GM12878 (cell line): ENCODE data around the gene GMDS. TPM values are rescaled to one million over a fixed set of nuclear protein-coding genes. Genes with fewer than 3 reads are reported as not detected.

ENCODE experiments used
- ATAC-seq: fragments of 200-7000 bp; cut with Tn5 transposase; 3 replicates; pipeline ENCODE4 v1.9.1; 2020; ENCODE audit warnings: mild to moderate bottlenecking, moderate library complexity
- BruUV-seq: library from RNA; stranded (reverse); fragments of 400-500 nt; replicated peaks from 2 replicates; lab custom pipeline; 2021; lab: Mats Ljungman, UMichigan
- CTCF ChIA-PET: fragments of 300-600 bp; sonication (Branson Sonifier 250); formaldehyde crosslinking; extraction: SDS; loops from one replicate; lab custom pipeline; 2021; ENCODE audit warnings: inconsistent platforms; lab: Yijun Ruan, JAX
- POLR2A ChIA-PET: fragments of 350-600 bp; formaldehyde crosslinking; extraction: SDS; loops from one replicate; lab custom pipeline; 2021; ENCODE audit warnings: inconsistent platforms; lab: Charles Lee
- RAD21 ChIA-PET: fragments of 300-600 bp; sonication (Branson Sonifier 250); formaldehyde crosslinking; loops from one replicate; lab custom pipeline; 2023; ENCODE audit warnings: antibody characterized with exemption; ENCODE audit not compliant: unreplicated experiment; lab: Charles Lee
- SMC1A ChIA-PET: fragments of 300-600 bp; sonication (Branson Sonifier 250); formaldehyde crosslinking; loops from one replicate; lab custom pipeline; 2023; ENCODE audit not compliant: unreplicated experiment, uncharacterized antibody; lab: Charles Lee
- DNase-seq: peaks from one replicate; pipeline ENCODE4 v3.0.0-alpha.2; 2011; ENCODE audit warnings: low read depth, low spot score
- FAIRE-seq: peaks from 3 replicates; lab custom pipeline; 2011; peaks lifted over from hg19 to GRCh38; lab: Jason Lieb, UNC
- H2AFZ ChIP-seq: 2 replicates; pipeline ENCODE4 v1.6.0; 2011; ENCODE audit warnings: low read depth, low read length, control low read depth; ENCODE audit not compliant: control insufficient read depth
- H3K27ac ChIP-seq: 2 replicates; pipeline ENCODE4 v1.5.1; 2011; ENCODE audit warnings: control low read depth; ENCODE audit not compliant: control insufficient read depth, insufficient read depth
- H3K27me3 ChIP-seq, 2 experiments: replicated peaks in 1 of 2; 2 replicates each; pipeline versions ENCODE4 v1.6.0 to v1.6.1; 2011; ENCODE audit warnings: low read length in 1 of 2; ENCODE audit not compliant: control insufficient read depth in 2 of 2, insufficient read depth in 2 of 2
- H3K36me3 ChIP-seq, 2 experiments: 2 replicates each; pipeline ENCODE4 v1.5.1; 2011; ENCODE audit warnings: low read length in 1 of 2; ENCODE audit not compliant: control insufficient read depth in 2 of 2, insufficient read depth in 2 of 2
- H3K4me1 ChIP-seq: 2 replicates; pipeline ENCODE4 v1.6.1; 2011; ENCODE audit warnings: mild to moderate bottlenecking, low read length, moderate library complexity, mixed read lengths; ENCODE audit not compliant: control insufficient read depth, insufficient read depth
- H3K4me2 ChIP-seq: 2 replicates; pipeline ENCODE4 v1.6.0; 2011; ENCODE audit warnings: control low read depth; ENCODE audit not compliant: control insufficient read depth, insufficient read depth
- H3K4me3 ChIP-seq: fragments of 200-600 bp; sonication (generic); 2 replicates; pipeline ENCODE4 v1.5.1; 2016
- H3K79me2 ChIP-seq: 2 replicates; pipeline ENCODE4 v1.6.0; 2011; ENCODE audit warnings: low read length; ENCODE audit not compliant: control insufficient read depth, insufficient read depth
- H3K9ac ChIP-seq: 2 replicates; pipeline ENCODE4 v1.8.0; 2011; ENCODE audit warnings: low read length, control low read depth, mixed read lengths; ENCODE audit not compliant: control insufficient read depth, insufficient read depth
- H3K9me3 ChIP-seq: replicated peaks from 3 replicates; pipeline ENCODE4 v1.5.1; 2011; ENCODE audit warnings: mild to moderate bottlenecking, low read length; ENCODE audit not compliant: control insufficient read depth, insufficient read depth
- H4K20me1 ChIP-seq: 2 replicates; pipeline ENCODE4 v1.6.0; 2011; ENCODE audit not compliant: control insufficient read depth, insufficient read depth
- BACH1 ChIP-seq: fragments of 450-650 bp; IDR thresholded peaks from 2 replicates; pipeline ENCODE4 v1.6.1; 2017; ENCODE audit warnings: mild to moderate bottlenecking, borderline replicate concordance
- CBX3 ChIP-seq: fragments of 200-600 bp; sonication (generic); IDR thresholded peaks from 2 replicates; pipeline ENCODE4 v1.6.1; 2016; ENCODE audit warnings: low read depth, borderline replicate concordance
- EP300 ChIP-seq, 2 experiments: fragments of 150-350 bp in 1 of 2; IDR thresholded peaks; 2 replicates each; pipeline ENCODE4 v1.6.1; 2011 to 2012; ENCODE audit warnings: low read depth in 2 of 2, low read length in 2 of 2, borderline replicate concordance in 1 of 2, improper control_type of control experiment in 1 of 2, inconsistent platforms in 1 of 2; ENCODE audit not compliant: control insufficient read depth in 1 of 2
- MYB ChIP-seq: fragments of 150-350 bp; IDR thresholded peaks from 2 replicates; pipeline ENCODE4 v1.6.1; 2014; ENCODE audit warnings: mild to moderate bottlenecking, low read depth, low read length, borderline replicate concordance
- NFYB ChIP-seq: IDR thresholded peaks from 2 replicates; pipeline ENCODE4 v1.6.1; 2011; ENCODE audit warnings: low read depth, mild to moderate bottlenecking, low read length, improper control_type of control experiment, moderate library complexity; ENCODE audit not compliant: insufficient read depth
- PAX8 ChIP-seq: fragments of 450-650 bp; IDR thresholded peaks from 2 replicates; pipeline ENCODE4 v1.6.1; 2017; ENCODE audit warnings: mild to moderate bottlenecking, moderate library complexity
- RCOR1 ChIP-seq: conservative IDR thresholded peaks from 2 replicates; pipeline ENCODE4 v1.6.1; 2012; ENCODE audit warnings: low read depth, low read length, improper control_type of control experiment
- SP1 ChIP-seq: IDR thresholded peaks from one replicate; pipeline ENCODE4 v1.6.1; 2011; ENCODE audit warnings: low read depth, low read length
- SREBF2 ChIP-seq: IDR thresholded peaks from 2 replicates; pipeline ENCODE4 v1.6.1; 2012; ENCODE audit warnings: mild to moderate bottlenecking, low read length
- WGBS: methylation state at CpG from one replicate; pipeline ENCODE4 v1.1.6; 2016; ENCODE audit warnings: low lambda C conversion rate; ENCODE audit not compliant: insufficient replicate concordance, insufficient coverage; ENCODE audit errors: missing lambda C conversion rate; 5-methylcytosine and 5-hydroxymethylcytosine counted together
- in situ Hi-C: fragments of 300-500 bp; cut with MboI; formaldehyde crosslinking; loops from 9 replicates; pipeline ENCODE4 v1.14.3; 2018; ENCODE audit warnings: mixed read lengths
- intact Hi-C: fragments of 100-400 bp; cut with micrococcal nuclease; formaldehyde crosslinking; loops from one replicate; pipeline ENCODE4 v1.14.2; 2022; ENCODE audit not compliant: unreplicated experiment
- polyA plus RNA-seq, 11 experiments: library from polyadenylated mRNA; depleted of rRNA in 4 of 11; unstranded in 6 of 11; stranded (reverse) in 5 of 11; fragments of >200 nt; fragmentation: Nextera tagmentation in 4 of 11; fragmentation: Illumina TruSeq in 1 of 11; extraction: Ambion mirVana in 4 of 11; extraction: Trizol in 1 of 11; gene quantifications; 1 replicate in 1 of 11; 2 replicates in 10 of 11; pipeline versions ENCODE4 v1.2.1 to v1.2.3, GENCODE V29; 2011 to 2016; ENCODE audit warnings: inconsistent platforms in 2 of 11, missing spikeins in 2 of 11, low read depth in 1 of 11
- total RNA-seq, 4 experiments: library from RNA; depleted of rRNA in 3 of 4; stranded (reverse); fragments of >200 nt in 3 of 4; fragmentation: Illumina TruSeq in 1 of 4; extraction: Trizol in 1 of 4; gene quantifications; 2 replicates each; pipeline versions ENCODE4 v1.2.1 to v1.2.3, GENCODE V29; 2013 to 2021
- TF ChIP-seq, protein P1 (sequence below): fragments of 450-650 bp; IDR thresholded peaks from 2 replicates; pipeline ENCODE4 v1.6.1; 2018; ENCODE audit warnings: borderline replicate concordance, mild to moderate bottlenecking; ENCODE audit not compliant: partially characterized antibody

GMDS gene
- total and polyA plus RNA-seq, 10 of the 15 experiments (the other 5 are each of a cell fraction or from before 2014, with no cell fraction given) = 0.61 to 53.8 (median 29.3) TPM

DNA sequence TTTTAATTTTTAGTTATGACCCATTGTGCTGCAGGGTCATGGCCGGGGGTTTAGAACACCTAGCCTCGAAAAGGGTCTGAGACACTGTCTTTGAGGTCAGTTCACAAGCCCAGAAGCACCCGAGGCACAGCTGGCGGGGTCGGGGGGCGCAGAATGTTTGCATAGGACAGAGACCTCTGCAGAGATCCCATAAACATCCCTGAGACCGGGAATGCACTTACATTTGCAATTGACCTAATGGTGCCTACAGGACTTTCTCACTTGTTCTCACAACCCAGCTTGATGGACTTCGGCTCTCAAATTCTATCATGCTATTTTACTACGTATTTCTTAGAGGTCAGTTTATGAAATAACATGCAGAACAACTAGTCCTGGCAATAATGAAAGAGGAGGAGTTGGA, 669.2 kb downstream of the GMDS start:
- intact Hi-C loops = no loop called here
- ChIA-PET POLR2A (interaction anchor here (2.3 kb wide), 1 partner anchor 106 kb away, joined by 12 read pairs; no protein-coding TSS in a partner anchor), SMC1A (interaction anchor here (6.0 kb wide), 1 partner anchor 15 kb away, joined by 41 read pairs; no protein-coding TSS in a partner anchor)
- Histone ChIP-seq H3K27me3 (peaks cover 0 to 2% of the 10 kb centered on the region in 2 experiments; a peak in 1 of 4 replicates), H3K4me1 (peaks cover 22% of the 10 kb centered on the region), H3K36me3 (no peaks in the 10 kb centered on the region), H3K9ac (no peak overlapping the region), H3K4me2 (no peak overlapping the region), H4K20me1 (no peaks in the 10 kb centered on the region), H3K4me3 (no peak overlapping the region), H2AFZ (no peak overlapping the region), H3K27ac (no peak overlapping the region), H3K9me3 (peaks cover 9% of the 10 kb centered on the region; the same call in 2 of the 3 replicates)
- WGBS = 58% methylated on average over 9 of the region's 9 CpGs
- no TSS peak for BruUV-seq
- no peak for FAIRE-seq
- no peak for TF ChIP-seq BACH1
- no peak for TF ChIP-seq PAX8
- no peak for TF ChIP-seq EP300 (IDR thresholded peaks at IDR 0.05; ENCODE audit: borderline replicate concordance in 1 of 2, control insufficient read depth in 1 of 2, low read depth in 2 of 2, low read length in 2 of 2)
- TF ChIP-seq, protein P1, sequence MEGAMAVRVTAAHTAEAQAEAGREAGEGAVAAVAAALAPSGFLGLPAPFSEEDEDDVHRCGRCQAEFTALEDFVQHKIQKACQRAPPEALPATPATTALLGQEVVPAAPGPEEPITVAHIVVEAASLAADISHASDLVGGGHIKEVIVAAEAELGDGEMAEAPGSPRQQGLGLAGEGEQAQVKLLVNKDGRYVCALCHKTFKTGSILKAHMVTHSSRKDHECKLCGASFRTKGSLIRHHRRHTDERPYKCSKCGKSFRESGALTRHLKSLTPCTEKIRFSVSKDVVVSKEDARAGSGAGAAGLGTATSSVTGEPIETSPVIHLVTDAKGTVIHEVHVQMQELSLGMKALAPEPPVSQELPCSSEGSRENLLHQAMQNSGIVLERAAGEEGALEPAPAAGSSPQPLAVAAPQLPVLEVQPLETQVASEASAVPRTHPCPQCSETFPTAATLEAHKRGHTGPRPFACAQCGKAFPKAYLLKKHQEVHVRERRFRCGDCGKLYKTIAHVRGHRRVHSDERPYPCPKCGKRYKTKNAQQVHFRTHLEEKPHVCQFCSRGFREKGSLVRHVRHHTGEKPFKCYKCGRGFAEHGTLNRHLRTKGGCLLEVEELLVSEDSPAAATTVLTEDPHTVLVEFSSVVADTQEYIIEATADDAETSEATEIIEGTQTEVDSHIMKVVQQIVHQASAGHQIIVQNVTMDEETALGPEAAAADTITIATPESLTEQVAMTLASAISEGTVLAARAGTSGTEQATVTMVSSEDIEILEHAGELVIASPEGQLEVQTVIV = no peak
- no peak for TF ChIP-seq NFYB
- TF ChIP-seq CBX3 = no peak
- no peak for TF ChIP-seq SP1
- TF ChIP-seq SREBF2 = no peak
- no peak for TF ChIP-seq RCOR1
- no peak for TF ChIP-seq MYB
- TF ChIP-seq, all 136 proteins: peak for 0
- DNase-seq (no peak), ATAC-seq (no peak)
- CTCF ChIA-PET = interaction anchor here (0.8 kb wide), 1 partner anchor 24 kb away, joined by 3 read pairs; no protein-coding TSS in a partner anchor
- RAD21 ChIA-PET = interaction anchor here (1.3 kb wide), 1 partner anchor 21 kb away, joined by 3 read pairs; no protein-coding TSS in a partner anchor
- no peaks in the 10 kb centered on the region for H3K79me2 ChIP-seq
- in situ Hi-C loops = loop anchor here (25.0 kb wide), 1 partner anchor 1361 kb away; no protein-coding TSS in a partner anchor
